Stimulated activated CD8-positive, alpha-beta memory T cell treated with anti-CD3 and anti-CD28 coated beads, Interleukin-4, amount 100 ng/mL, for 1 hour (primary cell): ENCODE results near the gene PTP4A1.
"Not testable (repeated sequence)": the region's sequence is repeated elsewhere in the genome, so short reads cannot be mapped to it uniquely, and the experiment has no call there.

Experiments
- DNase-seq, 2 donors: peaks; one replicate each; pipeline ENCODE4 v3.0.0-alpha.2; 2020; ENCODE audit warnings: low read depth in 2 of 2, low spot score in 1 of 2

Gene PTP4A1

GRCh38 chr6:63572044-63572746 lies at the start of gene PTP4A1, which contains the start of gene LOC128125822:
Gene PTP4A1 (plus strand): TSS chr6:63572480. CDS start chr6:63576881, 4,401 bp downstream.
Gene LOC128125822 (plus strand): TSS chr6:63572480.
- DNase-seq, result peak; percentile 91 to 94

- not testable (repeated sequence) for DNase-seq
These were observed 49.4 kb upstream of the PTP4A1 start for GRCh38 chr6:63522911-63523287.

GRCh38 chr6:63523630-63524029 lies 48.6 kb upstream of the PTP4A1 start:
- no peak for DNase-seq

DNA sequence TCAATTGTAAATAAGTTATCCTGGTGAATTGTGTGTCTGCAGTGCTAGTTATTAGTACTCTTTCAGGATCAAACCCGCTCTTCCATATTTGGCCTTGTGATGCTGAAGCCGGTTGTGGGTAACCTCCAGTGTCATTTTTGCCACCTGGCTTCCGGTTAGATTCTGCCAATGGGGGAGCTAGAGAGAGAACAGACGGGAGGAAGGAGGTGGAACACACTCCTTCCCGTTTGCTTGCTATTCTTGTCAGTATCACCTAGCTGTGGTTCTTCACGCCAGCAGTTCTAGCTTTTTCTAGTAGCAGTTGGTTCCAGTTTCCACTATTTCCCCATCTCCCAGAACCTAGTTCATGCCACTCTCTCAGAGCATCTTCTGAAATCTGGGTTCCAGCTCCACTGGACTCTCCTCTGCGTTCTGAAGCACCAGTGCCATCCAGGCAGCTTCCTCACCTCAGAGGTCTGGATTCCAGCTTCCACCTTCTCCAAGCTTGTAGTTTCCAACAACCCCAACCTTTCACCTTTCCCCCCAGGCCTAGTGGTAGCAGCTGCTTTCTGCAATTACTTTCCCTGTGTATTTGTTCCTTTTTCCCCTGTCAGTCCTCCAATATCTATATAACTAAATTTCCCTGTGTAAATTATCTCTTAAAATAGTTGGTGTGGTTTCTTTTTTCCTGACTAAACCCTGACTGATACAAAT lies 46.9 kb upstream of the PTP4A1 start:
- no peak for DNase-seq

DNA sequence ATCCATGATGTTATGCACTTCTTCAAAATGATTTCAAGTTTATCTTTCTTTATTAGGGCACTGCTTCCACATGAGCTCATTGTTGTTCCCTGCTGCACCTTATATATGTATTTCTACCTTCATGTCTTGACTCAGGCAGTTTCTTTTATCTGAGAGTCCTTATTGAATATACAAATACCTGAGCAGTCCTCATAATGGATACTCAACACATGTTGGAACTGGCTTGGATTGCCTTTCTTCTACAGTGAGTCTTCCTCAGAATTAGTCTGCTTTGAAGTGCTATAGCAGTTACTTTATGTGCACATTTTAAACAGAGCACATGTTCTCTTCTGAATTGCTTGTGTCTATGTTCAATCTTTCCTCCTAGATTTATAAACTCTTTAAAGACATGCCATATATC lies 45.3 kb upstream of the PTP4A1 start:
- no peak for DNase-seq

DNA sequence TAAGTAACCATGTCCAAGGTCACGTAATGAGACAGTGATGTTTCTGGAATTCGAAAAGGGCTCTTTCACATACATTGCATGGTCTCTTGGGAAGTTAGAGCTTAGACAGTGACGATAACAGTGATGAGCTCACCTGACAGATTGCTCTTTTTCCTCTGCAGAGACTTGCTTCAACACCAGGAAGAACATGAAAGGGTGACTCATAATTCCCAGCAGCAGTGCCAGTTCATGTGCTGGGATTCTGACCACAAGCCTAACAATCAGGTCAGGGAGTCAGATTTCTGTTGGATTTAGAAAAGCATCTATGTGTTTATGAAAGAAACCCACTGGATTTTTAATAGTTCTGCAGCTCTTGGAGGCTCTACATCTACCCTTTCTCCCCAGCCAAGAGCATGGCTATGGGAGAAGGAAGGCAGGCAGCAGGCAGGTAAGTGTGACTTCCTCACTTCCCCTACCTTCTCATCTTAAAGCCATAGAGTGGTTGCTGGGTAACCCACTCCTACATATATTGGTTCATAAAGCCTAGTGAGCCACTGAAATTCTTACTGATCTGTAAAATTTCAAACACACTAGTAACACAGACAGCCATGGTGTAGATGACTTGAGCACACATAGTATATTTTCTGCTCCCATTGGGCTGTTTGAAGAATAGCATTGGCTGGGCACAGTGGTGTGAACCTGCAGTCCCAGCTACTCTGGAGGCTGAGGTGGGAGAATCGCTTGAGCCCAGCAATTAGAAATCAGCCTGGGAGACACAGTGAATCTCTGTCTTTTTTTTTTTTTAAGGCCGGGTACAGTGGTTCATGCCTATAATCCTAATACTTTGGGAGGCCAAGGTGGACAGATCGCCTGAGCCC lies 44.4 kb upstream of the PTP4A1 start:
- DNase-seq, result no peak

DNA sequence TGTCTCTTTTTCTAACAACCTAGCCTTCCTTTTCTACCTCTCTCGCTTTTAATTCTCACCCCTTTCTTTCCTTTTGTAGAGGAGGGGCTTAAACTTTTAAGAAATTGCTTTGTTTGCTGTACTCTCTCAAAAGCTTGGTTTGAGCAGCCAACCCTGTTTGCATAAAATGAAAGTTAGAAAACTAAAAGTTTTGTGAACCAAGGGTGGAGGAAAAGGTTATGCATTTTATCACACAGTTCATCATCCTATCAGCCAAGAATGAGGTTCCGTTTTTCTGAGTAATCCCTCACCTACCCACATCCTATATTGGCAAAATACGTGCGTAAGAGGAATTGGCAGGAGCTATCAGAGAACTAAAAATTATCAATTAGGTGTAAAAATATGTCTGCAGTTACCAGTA lies 42.8 kb upstream of the PTP4A1 start:
- DNase-seq, result no peak

DNA sequence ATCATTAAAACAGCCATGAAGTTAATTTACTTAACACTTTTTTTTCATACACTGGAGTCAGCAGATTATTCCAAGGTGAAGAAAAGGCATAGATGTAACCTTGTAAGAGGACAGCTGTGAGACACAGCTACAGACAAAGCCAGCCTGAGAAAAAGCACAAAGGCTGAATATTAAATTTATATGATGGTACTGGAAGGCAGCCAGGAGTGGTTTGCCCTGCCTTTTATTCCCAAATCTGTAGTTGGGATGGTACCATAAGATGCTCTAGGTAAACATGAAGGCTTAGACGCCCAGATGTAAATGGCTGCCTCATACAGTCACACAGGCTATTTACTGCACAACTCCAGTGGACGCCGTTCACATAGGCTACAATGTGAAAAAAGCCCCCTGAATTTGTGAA lies 42.1 kb upstream of the PTP4A1 start:
- DNase-seq, result no peak

DNA sequence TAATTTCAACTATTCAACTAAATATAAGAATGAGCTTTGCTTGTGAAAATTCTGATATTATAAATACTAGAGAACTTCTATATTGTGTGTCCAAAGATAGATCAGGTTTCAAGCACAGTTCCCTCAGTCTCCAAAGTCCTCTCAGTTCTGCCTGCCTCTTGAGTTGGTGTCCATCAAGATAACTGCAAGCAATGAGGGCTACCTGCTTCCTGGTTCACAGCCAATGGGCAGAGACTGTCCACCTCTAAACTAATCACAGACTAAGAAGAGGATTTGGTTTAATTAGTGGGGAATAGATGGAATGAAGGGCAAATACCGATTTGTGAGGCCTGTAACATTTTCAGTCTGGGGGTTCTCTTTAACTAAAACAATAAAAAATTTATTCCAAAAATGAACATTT lies 41.3 kb upstream of the PTP4A1 start:
- DNase-seq, result no peak

DNA sequence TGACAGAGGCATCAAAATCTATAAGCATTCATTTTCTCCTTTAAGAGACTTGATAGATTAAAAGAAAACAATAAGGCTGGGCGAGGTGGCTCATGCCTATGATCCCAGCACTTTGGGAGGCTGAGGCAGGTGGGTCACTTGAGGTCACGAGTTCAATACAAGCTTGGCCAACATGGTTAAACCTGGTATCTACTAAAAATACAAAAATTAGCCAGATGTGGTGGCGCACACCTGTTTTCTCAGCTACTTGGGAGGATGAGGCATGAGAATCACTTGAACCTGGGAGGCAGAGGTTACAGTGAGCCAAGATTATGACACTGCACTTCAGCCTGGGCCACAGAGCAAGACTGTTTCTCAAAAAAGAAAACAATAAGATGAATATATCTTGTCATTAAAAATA lies 39.3 kb upstream of the PTP4A1 start:
- no peak for DNase-seq

DNA sequence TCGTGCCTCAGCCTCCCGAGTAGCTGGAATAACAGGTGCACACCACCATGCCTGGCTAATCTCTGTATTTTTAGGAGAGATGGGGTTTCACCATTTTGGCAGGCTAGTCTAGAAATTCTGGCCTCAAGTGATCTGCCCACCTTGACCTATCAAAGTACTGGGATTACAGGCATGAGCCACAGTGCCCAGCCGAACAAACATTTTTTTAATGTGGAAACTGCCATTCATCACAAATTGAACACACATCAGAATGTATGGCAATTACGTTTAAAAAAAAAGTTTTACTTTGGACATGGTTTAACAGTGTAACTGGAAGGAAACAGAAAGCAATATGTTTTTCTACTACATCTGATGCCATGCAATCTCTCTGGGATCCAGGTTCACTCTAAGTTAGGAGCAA lies 38.3 kb upstream of the PTP4A1 start:
- DNase-seq, result no peak

GRCh38 chr6:63537201-63537958 lies 34.9 kb upstream of the PTP4A1 start:
- no peak for DNase-seq

GRCh38 chr6:63537959-63538300 lies 34.4 kb upstream of the PTP4A1 start:
- DNase-seq, result no peak

GRCh38 chr6:63538550-63538949 lies 33.7 kb upstream of the PTP4A1 start:
- DNase-seq, result no peak

GRCh38 chr6:63543001-63543400 lies 29.3 kb upstream of the PTP4A1 start:
- no peak for DNase-seq

DNA sequence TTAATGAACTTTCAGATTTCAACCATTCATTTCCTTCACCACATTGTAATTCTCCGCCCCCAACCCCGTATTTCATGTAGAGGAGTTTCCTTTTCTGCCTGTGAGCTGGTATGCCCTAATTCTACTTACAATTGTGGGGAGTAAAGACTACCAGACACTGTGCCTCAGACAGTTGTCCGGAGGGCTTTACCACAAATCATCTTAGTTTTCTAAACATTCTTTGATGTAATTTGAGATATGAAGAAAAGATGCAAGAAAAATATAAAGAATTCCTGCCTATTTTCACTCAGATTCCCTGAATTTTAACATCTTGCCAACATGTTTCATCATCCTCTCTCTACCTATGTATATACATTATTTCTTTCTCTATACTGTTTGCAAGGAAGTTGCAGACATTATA lies 28.3 kb upstream of the PTP4A1 start:
- no peak for DNase-seq

GRCh38 chr6:63546236-63546635 lies 26.0 kb upstream of the PTP4A1 start:
- no peak for DNase-seq

- no peak for DNase-seq
These were observed 25.6 kb upstream of the PTP4A1 start for GRCh38 chr6:63546697-63547096.

DNA sequence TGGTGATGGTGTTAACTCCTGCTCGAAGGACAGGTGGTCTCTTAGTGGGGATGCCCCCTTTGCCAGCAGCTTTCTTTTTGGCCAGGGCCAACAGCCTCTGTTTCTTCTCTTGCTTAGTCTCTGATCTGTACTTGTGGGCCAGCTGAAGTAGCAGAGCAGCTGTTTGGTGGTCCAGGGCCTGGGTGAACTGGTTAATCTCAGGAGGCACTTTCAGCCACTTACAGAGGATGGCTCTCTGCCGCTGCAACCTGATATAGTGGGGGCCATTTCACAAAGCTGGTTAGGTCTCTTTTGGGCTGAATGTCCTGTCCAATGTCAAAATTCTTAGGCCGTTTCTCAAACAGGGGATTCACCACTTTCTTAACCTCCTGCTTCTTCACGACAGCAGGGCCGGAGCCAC lies 23.2 kb upstream of the PTP4A1 start:
- no peak for DNase-seq

GRCh38 chr6:63553208-63553607 lies 19.1 kb upstream of the PTP4A1 start:
- no peak for DNase-seq

GRCh38 chr6:63553900-63554299 lies 18.4 kb upstream of the PTP4A1 start:
- no peak for DNase-seq
